Panc1 (cell line): ENCODE results near the gene MIF4GD. TPM values are rescaled to one million over a fixed set of nuclear protein-coding genes. Genes with fewer than 3 reads are reported as not detected.

Experiments
- ATAC-seq: fragments of 200-7000 bp; cut with Tn5 transposase; 2 replicates; pipeline ENCODE4 v1.9.1; 2020; ENCODE audit warnings: mild to moderate bottlenecking, moderate library complexity
- BruUV-seq: library from RNA; stranded (reverse); fragments of 400-500 nt; replicated peaks from 2 replicates; lab custom pipeline; 2021; lab: Mats Ljungman, UMichigan
- CTCF ChIA-PET: fragments of 300-600 bp; sonication (Branson Sonifier 250); formaldehyde crosslinking; loops from one replicate; lab custom pipeline; 2022; ENCODE audit warnings: antibody characterized with exemption; lab: Charles Lee
- POLR2A ChIA-PET: fragments of 300-600 bp; sonication (Branson Sonifier 250); formaldehyde crosslinking; loops from one replicate; lab custom pipeline; 2022; ENCODE audit warnings: antibody characterized with exemption; lab: Charles Lee
- DNase-seq: peaks from one replicate; pipeline ENCODE4 v3.0.0-alpha.2; 2010; ENCODE audit warnings: low read depth, low spot score
- H3K27ac ChIP-seq: 2 replicates; pipeline ENCODE4 v1.5.1; 2011; ENCODE audit warnings: mild to moderate bottlenecking, low read length, inconsistent platforms
- H3K27me3 ChIP-seq: fragments of 200-500 bp; sonication (Bioruptor generic); 2 replicates; pipeline ENCODE4 v1.6.0; 2014; ENCODE audit warnings: low read length, inconsistent platforms; ENCODE audit not compliant: control insufficient read depth, insufficient read depth
- H3K36me3 ChIP-seq: fragments of 200-500 bp; sonication (Bioruptor generic); 2 replicates; pipeline ENCODE4 v1.5.1; 2014; ENCODE audit warnings: inconsistent platforms, mild to moderate bottlenecking, low read length, moderate library complexity; ENCODE audit not compliant: control insufficient read depth, insufficient read depth
- H3K4me1 ChIP-seq: 2 replicates; pipeline ENCODE4 v1.5.1; 2011; ENCODE audit warnings: inconsistent platforms, mild to moderate bottlenecking, low read length, moderate library complexity; ENCODE audit not compliant: control insufficient read depth, insufficient read depth
- H3K4me3 ChIP-seq, 2 experiments: 2 replicates each; pipeline ENCODE4 v1.5.1; 2011 to 2012; ENCODE audit warnings: low read depth in 2 of 2, low read length in 2 of 2, mild to moderate bottlenecking in 2 of 2, inconsistent platforms in 1 of 2, moderate library complexity in 1 of 2
- H3K9me3 ChIP-seq: fragments of 200-500 bp; sonication (Bioruptor generic); 2 replicates; pipeline ENCODE4 v1.5.1; 2014; ENCODE audit warnings: low read depth, mild to moderate bottlenecking, inconsistent platforms, low read length, moderate library complexity; ENCODE audit not compliant: control insufficient read depth, insufficient read depth
- CTCF ChIP-seq: fragments of 450-650 bp; IDR thresholded peaks from 2 replicates; pipeline ENCODE4 v1.5.1; 2017; ENCODE audit warnings: mild to moderate bottlenecking
- POLR2AphosphoS5 ChIP-seq: IDR thresholded peaks from 2 replicates; pipeline ENCODE4 v1.6.1; 2012; ENCODE audit warnings: mild to moderate bottlenecking, low read depth, low read length, moderate library complexity
- REST ChIP-seq, 2 experiments: IDR thresholded peaks; 2 replicates each; pipeline ENCODE4 v1.6.1; 2011 to 2012; ENCODE audit warnings: low read depth in 2 of 2, control low read depth in 1 of 2, low read length in 1 of 2, mild to moderate bottlenecking in 1 of 2, moderate library complexity in 1 of 2; ENCODE audit not compliant: insufficient read depth in 1 of 2
- SIN3A ChIP-seq: IDR thresholded peaks from 2 replicates; pipeline ENCODE4 v1.6.1; 2012; ENCODE audit warnings: low read depth, mild to moderate bottlenecking, low read length, moderate library complexity, borderline replicate concordance; ENCODE audit not compliant: insufficient read depth
- TCF7L2 ChIP-seq: IDR thresholded peaks from 2 replicates; pipeline ENCODE4 v1.6.1; 2011; ENCODE audit warnings: mild to moderate bottlenecking, low read depth, low read length, inconsistent platforms
- in situ Hi-C: cut with HindIII; loops from 2 replicates; pipeline ENCODE4 v1.10.0; 2016; ENCODE audit warnings: low sequenced_read_pairs, low pct_unique_long_range_greater_than_20kb
- intact Hi-C: fragments of 100-400 bp; cut with micrococcal nuclease; formaldehyde crosslinking; loops from one replicate; pipeline ENCODE4 v1.10.0; 2022; ENCODE audit not compliant: unreplicated experiment
- total RNA-seq: library from RNA; stranded (reverse); gene quantifications from one replicate; pipeline ENCODE4 v1.2.1, GENCODE V29; 2021; ENCODE audit not compliant: unreplicated experiment

The MIF4GD gene
- total RNA-seq, 1 experiment from 2014 or later = 34.4 TPM

GRCh38 chr17:75238684-75239191 lies 32.3 kb downstream of the MIF4GD start:
- ATAC-seq = peak; percentile 85
- DNase-seq = peak; percentile 33
- H3K4me3 ChIP-seq = no peak overlapping the region
- no peak for TF ChIP-seq TCF7L2
- TF ChIP-seq SIN3A = no peak
- TF ChIP-seq REST (IDR thresholded peaks at IDR 0.05; ENCODE audit: insufficient read depth in 1 of 2, low read depth in 2 of 2, low read length in 1 of 2) = no peak
- peak; percentile 58 for TF ChIP-seq POLR2AphosphoS5
- TF ChIP-seq CTCF = peak; percentile 96
- intact Hi-C loops = no loop called here
- CTCF ChIA-PET = interaction anchor here (0.6 kb wide), 2 partner anchors 60 to 171 kb away, joined by 3 to 5 read pairs; no protein-coding TSS in a partner anchor
- no TSS peak for BruUV-seq
- H3K36me3 ChIP-seq = peaks cover 20% of the 10 kb centered on the region
- in situ Hi-C loops = no loop called here
- POLR2A ChIA-PET = interaction anchor here (0.6 kb wide), 1 partner anchor 35 kb away, joined by 3 read pairs; no protein-coding TSS in a partner anchor
- no peaks in the 10 kb centered on the region for H3K9me3 ChIP-seq
- H3K27ac ChIP-seq = no peak overlapping the region
- H3K27me3 ChIP-seq = no peaks in the 10 kb centered on the region
- H3K4me1 ChIP-seq = 0 out of 2 replicates have a peak, but pooled peaks cover 3% of the 10 kb centered on the region

GRCh38 chr17:75238020-75238580 lies 32.9 kb downstream of the MIF4GD start:
- ChIA-PET CTCF (interaction anchor here (0.6 kb wide), 2 partner anchors 60 to 172 kb away, joined by 3 to 5 read pairs; no protein-coding TSS in a partner anchor), POLR2A (interaction anchor here (0.6 kb wide), 1 partner anchor 8 kb away, joined by 7 read pairs; no protein-coding TSS in a partner anchor)
- BruUV-seq = TSS peak; percentile 51
- in situ Hi-C loops = no loop called here
- TF ChIP-seq REST (IDR thresholded peaks at IDR 0.05; ENCODE audit: insufficient read depth in 1 of 2, low read depth in 2 of 2, low read length in 1 of 2) (no peak), SIN3A (no peak), TCF7L2 (no peak), POLR2AphosphoS5 (no peak), CTCF (no peak)
- Histone ChIP-seq H3K4me3 (no peak overlapping the region), H3K36me3 (peaks cover 20% of the 10 kb centered on the region), H3K9me3 (no peaks in the 10 kb centered on the region), H3K4me1 (0 out of 2 replicates have a peak, but pooled peaks cover 3% of the 10 kb centered on the region), H3K27ac (no peak overlapping the region), H3K27me3 (no peaks in the 10 kb centered on the region)
- peak; percentile 3; the same call in 1 of the 2 replicates for ATAC-seq
- intact Hi-C loops = no loop called here
- no peak for DNase-seq
